OCI-LY1 (cell line): ENCODE data around the gene CMBL.

Experiments
- H2AFZ ChIP-seq: fragments of 200-600 bp; sonication (generic), shearing (Covaris generic); 2 replicates; pipeline ENCODE4 v1.6.0; 2014; ENCODE audit warnings: antibody characterized with exemption, mild to moderate bottlenecking, low read length
- H3F3A ChIP-seq: fragments of 200-600 bp; sonication (generic), shearing (Covaris generic); 2 replicates; pipeline ENCODE4 v1.6.0; 2014; ENCODE audit warnings: mild to moderate bottlenecking, antibody characterized with exemption, low read length, moderate library complexity; ENCODE audit not compliant: insufficient read depth
- H3K27ac ChIP-seq: fragments of 200-600 bp; sonication (generic); 2 replicates; pipeline ENCODE4 v1.5.1; 2014; ENCODE audit warnings: low read length, mixed run types, mild to moderate bottlenecking, low read depth; ENCODE audit not compliant: poor library complexity, severe bottlenecking
- H3K27me3 ChIP-seq: fragments of 200-600 bp; sonication (generic); 2 replicates; pipeline ENCODE4 v1.6.0; 2014; ENCODE audit warnings: antibody characterized with exemption, mild to moderate bottlenecking, low read length, moderate library complexity; ENCODE audit not compliant: insufficient read depth
- H3K36me3 ChIP-seq: fragments of 200-600 bp; sonication (generic); 2 replicates; pipeline ENCODE4 v1.6.1; 2014; ENCODE audit warnings: mild to moderate bottlenecking, antibody characterized with exemption, low read length, moderate library complexity, mixed read lengths; ENCODE audit not compliant: insufficient read depth
- H3K4me1 ChIP-seq: fragments of 200-600 bp; sonication (generic); 2 replicates; pipeline ENCODE4 v1.5.1; 2014; ENCODE audit warnings: mild to moderate bottlenecking, low read length, moderate library complexity; ENCODE audit not compliant: insufficient read depth, severe bottlenecking
- H3K4me2 ChIP-seq: fragments of 200-600 bp; sonication (generic), shearing (Covaris generic); 2 replicates; pipeline ENCODE4 v1.6.1; 2014; ENCODE audit warnings: low read length
- H3K4me3 ChIP-seq: fragments of 200-600 bp; sonication (generic); 2 replicates; pipeline ENCODE4 v1.5.1; 2014; ENCODE audit warnings: low read length, low read depth, mild to moderate bottlenecking, mixed read lengths; ENCODE audit not compliant: poor library complexity, severe bottlenecking
- H3K79me2 ChIP-seq: fragments of 200-600 bp; shearing (Covaris generic); 2 replicates; pipeline ENCODE4 v1.6.1; 2016; ENCODE audit warnings: mixed run types, low read length, mixed read lengths; ENCODE audit not compliant: insufficient read depth
- H3K9ac ChIP-seq: fragments of 200-600 bp; sonication (generic), shearing (Covaris generic); 2 replicates; pipeline ENCODE4 v1.6.1; 2014; ENCODE audit warnings: mild to moderate bottlenecking, low read length, mixed read lengths
- H3K9me2 ChIP-seq: fragments of 200-600 bp; sonication (generic), shearing (Covaris generic); 2 replicates; pipeline ENCODE4 v1.6.1; 2014; ENCODE audit warnings: low read depth, mild to moderate bottlenecking, low read length, mixed read lengths
- H3K9me3 ChIP-seq: fragments of 200-600 bp; shearing (Covaris generic); 2 replicates; pipeline ENCODE4 v1.6.1; 2014; ENCODE audit warnings: low read length, mixed read lengths
- H4K20me1 ChIP-seq: fragments of 200-600 bp; sonication (generic), shearing (Covaris generic); 2 replicates; pipeline ENCODE4 v1.6.0; 2016; ENCODE audit warnings: mild to moderate bottlenecking, low read length; ENCODE audit not compliant: insufficient read depth
- EZH2 ChIP-seq: fragments of 200-600 bp; sonication (generic), shearing (Covaris generic); IDR thresholded peaks from 2 replicates; pipeline ENCODE4 v1.8.0; 2017; ENCODE audit warnings: borderline replicate concordance, mixed run types, mild to moderate bottlenecking, antibody characterized with exemption, low read length, moderate library complexity, mixed read lengths
- TF ChIP-seq, protein P1 (sequence below): fragments of 200-600 bp; sonication (generic), shearing (Covaris generic); IDR thresholded peaks from 2 replicates; pipeline ENCODE4 v1.5.1; 2017; ENCODE audit warnings: mild to moderate bottlenecking, antibody characterized with exemption, low read length, moderate library complexity, mixed read lengths

The CMBL gene

DNA sequence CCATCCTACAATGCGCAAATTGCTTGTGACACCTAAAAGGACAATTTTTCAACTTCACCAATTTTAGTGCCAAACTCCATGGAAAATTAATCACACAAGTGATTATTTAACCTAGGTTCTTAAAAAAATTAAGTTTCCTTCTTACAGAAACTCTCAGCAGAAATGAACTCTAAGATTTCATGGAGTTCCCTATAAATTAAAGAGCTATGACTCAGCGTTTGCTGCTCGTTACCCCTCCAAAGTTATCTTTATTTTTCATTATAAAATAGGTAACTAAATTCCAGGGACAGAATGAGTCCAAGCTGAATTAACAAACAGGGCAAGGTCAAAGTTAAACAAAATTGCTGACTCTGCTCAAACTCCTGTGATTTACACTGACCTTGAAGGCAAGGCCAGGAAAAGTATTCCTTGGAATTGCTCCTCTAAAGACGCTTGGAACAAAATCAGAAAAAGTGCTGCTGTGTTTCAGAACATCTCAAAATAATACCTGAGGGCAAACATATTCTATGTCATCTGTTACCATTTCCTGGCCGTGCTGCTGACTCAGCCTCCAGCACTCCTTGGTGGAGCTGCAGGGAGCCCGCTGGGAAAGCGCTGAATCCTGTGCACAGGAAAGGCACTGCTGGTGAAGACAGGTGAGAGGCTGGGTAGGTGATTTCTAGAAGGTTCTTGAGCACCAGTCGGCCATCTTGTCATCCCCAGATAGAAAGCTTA, 2.5 kb upstream of the CMBL start:
- Histone ChIP-seq H3K36me3 (no peaks in the 10 kb centered on the region), H3K9me3 (no peaks in the 10 kb centered on the region), H3K4me3 (no peak overlapping the region), H3K27ac (no peak overlapping the region), H3K9me2 (no peaks in the 10 kb centered on the region), H3K4me1 (peaks cover 7% of the 10 kb centered on the region), H3K4me2 (no peak overlapping the region), H3K79me2 (no peaks in the 10 kb centered on the region), H2AFZ (no peak overlapping the region), H4K20me1 (no peaks in the 10 kb centered on the region), H3K9ac (no peak overlapping the region), H3F3A (no peaks in the 10 kb centered on the region), H3K27me3 (peaks cover 5% of the 10 kb centered on the region; the same call in 1 of the 2 replicates)
- TF ChIP-seq, protein P1, sequence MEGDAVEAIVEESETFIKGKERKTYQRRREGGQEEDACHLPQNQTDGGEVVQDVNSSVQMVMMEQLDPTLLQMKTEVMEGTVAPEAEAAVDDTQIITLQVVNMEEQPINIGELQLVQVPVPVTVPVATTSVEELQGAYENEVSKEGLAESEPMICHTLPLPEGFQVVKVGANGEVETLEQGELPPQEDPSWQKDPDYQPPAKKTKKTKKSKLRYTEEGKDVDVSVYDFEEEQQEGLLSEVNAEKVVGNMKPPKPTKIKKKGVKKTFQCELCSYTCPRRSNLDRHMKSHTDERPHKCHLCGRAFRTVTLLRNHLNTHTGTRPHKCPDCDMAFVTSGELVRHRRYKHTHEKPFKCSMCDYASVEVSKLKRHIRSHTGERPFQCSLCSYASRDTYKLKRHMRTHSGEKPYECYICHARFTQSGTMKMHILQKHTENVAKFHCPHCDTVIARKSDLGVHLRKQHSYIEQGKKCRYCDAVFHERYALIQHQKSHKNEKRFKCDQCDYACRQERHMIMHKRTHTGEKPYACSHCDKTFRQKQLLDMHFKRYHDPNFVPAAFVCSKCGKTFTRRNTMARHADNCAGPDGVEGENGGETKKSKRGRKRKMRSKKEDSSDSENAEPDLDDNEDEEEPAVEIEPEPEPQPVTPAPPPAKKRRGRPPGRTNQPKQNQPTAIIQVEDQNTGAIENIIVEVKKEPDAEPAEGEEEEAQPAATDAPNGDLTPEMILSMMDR = no peak
- no peak for TF ChIP-seq EZH2

DNA sequence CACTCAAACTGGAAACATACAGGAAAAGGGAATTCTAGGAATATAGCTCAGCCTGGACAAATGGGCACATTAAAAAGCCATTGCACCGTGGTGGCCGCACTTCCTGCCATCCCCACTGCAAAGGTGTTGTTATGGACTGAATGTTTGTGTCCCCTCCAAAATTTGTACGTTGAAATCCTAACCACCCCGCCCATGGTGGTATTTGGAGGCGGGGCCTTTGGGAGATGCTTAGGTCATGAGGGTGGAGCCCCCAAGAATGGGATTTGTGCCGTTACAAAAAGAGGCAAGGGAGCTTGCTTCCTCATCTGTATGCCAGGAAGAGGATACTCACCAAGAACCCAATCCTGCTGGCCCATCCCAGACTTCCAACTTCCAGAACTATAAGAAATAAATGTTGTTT, 1.1 kb upstream of the CMBL start:
- TF ChIP-seq, protein P1 = no peak
- no peak for TF ChIP-seq EZH2
- Histone ChIP-seq H3K9me3 (no peaks in the 10 kb centered on the region), H3K4me3 (no peak overlapping the region), H4K20me1 (no peaks in the 10 kb centered on the region), H3K4me1 (peaks cover 7% of the 10 kb centered on the region), H3K4me2 (no peak overlapping the region), H3K79me2 (no peaks in the 10 kb centered on the region), H3K36me3 (no peaks in the 10 kb centered on the region), H3K27me3 (peaks cover 5% of the 10 kb centered on the region; the same call in 1 of the 2 replicates), H2AFZ (no peak overlapping the region), H3K9ac (no peak overlapping the region), H3K27ac (no peak overlapping the region), H3K9me2 (no peaks in the 10 kb centered on the region), H3F3A (no peaks in the 10 kb centered on the region)

DNA sequence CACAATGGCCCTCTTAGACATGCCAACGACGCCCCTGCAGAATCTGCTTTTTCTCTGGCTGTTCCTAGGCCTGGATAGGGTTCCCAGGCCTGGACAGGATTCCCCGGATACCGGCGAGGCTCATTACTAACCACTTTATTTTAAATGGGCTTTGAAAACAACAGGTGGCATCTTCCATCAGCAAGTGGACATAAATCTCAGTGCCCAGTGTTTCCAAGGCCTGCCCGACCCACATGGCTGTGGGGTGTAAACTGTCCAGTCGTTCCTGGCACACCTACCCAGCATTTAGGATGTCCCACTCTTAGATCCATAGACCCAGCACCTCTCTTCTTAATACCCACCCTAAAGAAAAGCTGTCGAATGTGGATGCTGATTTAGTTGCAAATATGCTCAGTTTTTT, 896 bp downstream of the CMBL start:
- H3F3A ChIP-seq = no peaks in the 10 kb centered on the region
- no peaks in the 10 kb centered on the region for H3K36me3 ChIP-seq
- peaks cover 7% of the 10 kb centered on the region for H3K4me1 ChIP-seq
- no peak overlapping the region for H2AFZ ChIP-seq
- H3K9me3 ChIP-seq = no peaks in the 10 kb centered on the region
- TF ChIP-seq EZH2 = no peak
- TF ChIP-seq, protein P1 = no peak
- no peaks in the 10 kb centered on the region for H3K9me2 ChIP-seq
- H3K79me2 ChIP-seq = no peaks in the 10 kb centered on the region
- H3K4me3 ChIP-seq = no peak overlapping the region
- H4K20me1 ChIP-seq = no peaks in the 10 kb centered on the region
- no peak overlapping the region for H3K27ac ChIP-seq
- H3K27me3 ChIP-seq = peaks cover 5% of the 10 kb centered on the region; the same call in 1 of the 2 replicates
- H3K4me2 ChIP-seq = no peak overlapping the region
- H3K9ac ChIP-seq = no peak overlapping the region
